DOHH2 (cell line): Measurements from ENCODE around the gene SOX18.

ENCODE experiments used
- H3F3A ChIP-seq: fragments of 200-600 bp; sonication (generic), shearing (Covaris generic); 2 replicates; pipeline ENCODE4 v1.6.0; 2016; ENCODE audit warnings: antibody characterized with exemption, mild to moderate bottlenecking; ENCODE audit not compliant: control insufficient read depth, insufficient read depth
- H3K27ac ChIP-seq: fragments of 200-600 bp; sonication (generic); 2 replicates; pipeline ENCODE4 v1.5.1; 2014; ENCODE audit warnings: low read depth, mild to moderate bottlenecking, low read length, moderate library complexity
- H3K27me3 ChIP-seq: fragments of 200-600 bp; sonication (generic); 2 replicates; pipeline ENCODE4 v1.6.1; 2014; ENCODE audit warnings: mild to moderate bottlenecking, low read length, mixed read lengths; ENCODE audit not compliant: control insufficient read depth
- H3K36me3 ChIP-seq: fragments of 200-600 bp; sonication (generic); 2 replicates; pipeline ENCODE4 v1.6.1; 2014; ENCODE audit warnings: mild to moderate bottlenecking, low read length, moderate library complexity, mixed read lengths; ENCODE audit not compliant: control insufficient read depth
- H3K4me1 ChIP-seq: fragments of 200-600 bp; sonication (generic); 2 replicates; pipeline ENCODE4 v1.6.1; 2014; ENCODE audit warnings: mild to moderate bottlenecking, low read length, mixed read lengths; ENCODE audit not compliant: control insufficient read depth
- H3K4me2 ChIP-seq: fragments of 200-600 bp; sonication (generic); 2 replicates; pipeline ENCODE4 v1.6.0; 2014; ENCODE audit warnings: mild to moderate bottlenecking, low read length, moderate library complexity
- H3K4me3 ChIP-seq: fragments of 200-600 bp; sonication (generic); 2 replicates; pipeline ENCODE4 v1.5.1; 2014; ENCODE audit warnings: mild to moderate bottlenecking, low read length, mixed read lengths
- H3K79me2 ChIP-seq: fragments of 200-600 bp; sonication (generic); 2 replicates; pipeline ENCODE4 v1.6.1; 2014; ENCODE audit warnings: mild to moderate bottlenecking, low read length, mixed read lengths; ENCODE audit not compliant: control insufficient read depth
- H3K9me2 ChIP-seq: fragments of 200-600 bp; sonication (generic); replicated peaks from 2 replicates; pipeline ENCODE4 v1.6.1; 2014; ENCODE audit warnings: mild to moderate bottlenecking, low read length, mixed read lengths; ENCODE audit not compliant: control insufficient read depth
- H3K9me3 ChIP-seq: fragments of 200-600 bp; sonication (generic); 2 replicates; pipeline ENCODE4 v1.6.1; 2014; ENCODE audit warnings: antibody characterized with exemption, low read length, mixed read lengths; ENCODE audit not compliant: control insufficient read depth, insufficient read depth
- H4K20me1 ChIP-seq: fragments of 200-600 bp; sonication (generic); 2 replicates; pipeline ENCODE4 v1.6.0; 2014; ENCODE audit warnings: low read depth, mild to moderate bottlenecking, antibody characterized with exemption, low read length, moderate library complexity; ENCODE audit not compliant: control insufficient read depth, insufficient read depth
- EZH2phosphoT487 ChIP-seq: fragments of 200-600 bp; sonication (generic); IDR thresholded peaks from 2 replicates; pipeline ENCODE4 v1.6.1; 2017; ENCODE audit warnings: borderline replicate concordance, mild to moderate bottlenecking, antibody characterized with exemption, low read length, moderate library complexity, mixed read lengths
- TF ChIP-seq, protein P1 (sequence below): fragments of 200-600 bp; sonication (generic); IDR thresholded peaks from one replicate; pipeline ENCODE4 v1.5.1; 2014; ENCODE audit warnings: antibody characterized with exemption, mild to moderate bottlenecking, low read depth, low read length; ENCODE audit not compliant: poor library complexity, severe bottlenecking

The SOX18 gene

DNA sequence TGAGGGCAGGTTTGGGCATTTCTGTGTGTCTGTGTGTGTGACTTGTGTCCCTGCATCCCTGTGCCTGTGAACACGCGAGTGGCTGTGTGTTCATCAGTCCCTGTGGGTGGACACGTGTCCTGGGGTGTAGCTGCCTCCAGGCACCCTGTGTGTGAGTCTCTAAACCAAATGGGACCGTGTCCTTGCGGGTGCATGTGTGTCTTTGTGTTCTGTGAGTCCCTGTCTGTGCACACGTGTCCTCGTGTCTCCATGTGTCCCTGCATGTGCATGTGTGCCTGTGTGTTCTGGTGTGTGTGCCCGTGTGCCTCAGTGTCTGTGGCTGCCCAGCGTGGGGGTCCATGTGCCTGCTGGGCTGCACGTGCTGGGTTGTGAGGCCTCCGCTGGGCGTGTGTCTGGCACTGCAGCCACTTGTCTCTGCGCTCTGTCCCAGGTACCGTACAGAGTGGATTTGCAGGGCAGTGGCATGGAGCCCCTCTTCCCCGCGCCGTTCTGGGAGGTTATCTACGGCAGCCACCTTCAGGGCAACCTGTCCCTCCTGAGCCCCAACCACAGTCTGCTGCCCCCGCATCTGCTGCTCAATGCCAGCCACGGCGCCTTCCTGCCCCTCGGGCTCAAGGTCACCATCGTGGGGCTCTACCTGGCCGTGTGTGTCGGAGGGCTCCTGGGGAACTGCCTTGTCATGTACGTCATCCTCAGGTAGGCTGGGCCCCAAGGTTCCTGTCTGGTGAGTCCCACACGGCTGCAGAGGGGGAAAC, 43.0 kb upstream of the SOX18 start:
- no peaks in the 10 kb centered on the region for H3K36me3 ChIP-seq
- peaks cover 12% of the 10 kb centered on the region; the same call in 1 of the 2 replicates for H3K9me3 ChIP-seq
- H3K27ac ChIP-seq, result no peak overlapping the region
- no peaks in the 10 kb centered on the region for H3K79me2 ChIP-seq
- H4K20me1 ChIP-seq, result no peaks in the 10 kb centered on the region
- no peaks in the 10 kb centered on the region for H3K4me1 ChIP-seq
- no peak overlapping the region for H3K4me3 ChIP-seq
- peaks cover 3% of the 10 kb centered on the region; the same call in 1 of the 2 replicates for H3K27me3 ChIP-seq
- H3K9me2 ChIP-seq, result no peaks in the 10 kb centered on the region
- H3K4me2 ChIP-seq, result no peak overlapping the region
- no peaks in the 10 kb centered on the region for H3F3A ChIP-seq
- TF ChIP-seq, protein P1, sequence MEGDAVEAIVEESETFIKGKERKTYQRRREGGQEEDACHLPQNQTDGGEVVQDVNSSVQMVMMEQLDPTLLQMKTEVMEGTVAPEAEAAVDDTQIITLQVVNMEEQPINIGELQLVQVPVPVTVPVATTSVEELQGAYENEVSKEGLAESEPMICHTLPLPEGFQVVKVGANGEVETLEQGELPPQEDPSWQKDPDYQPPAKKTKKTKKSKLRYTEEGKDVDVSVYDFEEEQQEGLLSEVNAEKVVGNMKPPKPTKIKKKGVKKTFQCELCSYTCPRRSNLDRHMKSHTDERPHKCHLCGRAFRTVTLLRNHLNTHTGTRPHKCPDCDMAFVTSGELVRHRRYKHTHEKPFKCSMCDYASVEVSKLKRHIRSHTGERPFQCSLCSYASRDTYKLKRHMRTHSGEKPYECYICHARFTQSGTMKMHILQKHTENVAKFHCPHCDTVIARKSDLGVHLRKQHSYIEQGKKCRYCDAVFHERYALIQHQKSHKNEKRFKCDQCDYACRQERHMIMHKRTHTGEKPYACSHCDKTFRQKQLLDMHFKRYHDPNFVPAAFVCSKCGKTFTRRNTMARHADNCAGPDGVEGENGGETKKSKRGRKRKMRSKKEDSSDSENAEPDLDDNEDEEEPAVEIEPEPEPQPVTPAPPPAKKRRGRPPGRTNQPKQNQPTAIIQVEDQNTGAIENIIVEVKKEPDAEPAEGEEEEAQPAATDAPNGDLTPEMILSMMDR, result no peak
- TF ChIP-seq EZH2phosphoT487, result no peak

- TF ChIP-seq, protein P1, result no peak
- TF ChIP-seq EZH2phosphoT487, result no peak
- H3K9me3 ChIP-seq, result peaks cover 11% of the 10 kb centered on the region; the same call in 1 of the 2 replicates
- no peaks in the 10 kb centered on the region for H3F3A ChIP-seq
- H3K4me2 ChIP-seq, result no peak overlapping the region
- no peak overlapping the region for H3K27ac ChIP-seq
- no peaks in the 10 kb centered on the region for H3K9me2 ChIP-seq
- no peaks in the 10 kb centered on the region for H3K79me2 ChIP-seq
- no peaks in the 10 kb centered on the region for H3K4me1 ChIP-seq
- H3K36me3 ChIP-seq, result no peaks in the 10 kb centered on the region
- peaks cover 3% of the 10 kb centered on the region; the same call in 1 of the 2 replicates for H3K27me3 ChIP-seq
- H3K4me3 ChIP-seq, result no peak overlapping the region
- H4K20me1 ChIP-seq, result no peaks in the 10 kb centered on the region
These were observed 42.3 kb upstream of the SOX18 start for GRCh38 chr20:64091770-64092169.

DNA sequence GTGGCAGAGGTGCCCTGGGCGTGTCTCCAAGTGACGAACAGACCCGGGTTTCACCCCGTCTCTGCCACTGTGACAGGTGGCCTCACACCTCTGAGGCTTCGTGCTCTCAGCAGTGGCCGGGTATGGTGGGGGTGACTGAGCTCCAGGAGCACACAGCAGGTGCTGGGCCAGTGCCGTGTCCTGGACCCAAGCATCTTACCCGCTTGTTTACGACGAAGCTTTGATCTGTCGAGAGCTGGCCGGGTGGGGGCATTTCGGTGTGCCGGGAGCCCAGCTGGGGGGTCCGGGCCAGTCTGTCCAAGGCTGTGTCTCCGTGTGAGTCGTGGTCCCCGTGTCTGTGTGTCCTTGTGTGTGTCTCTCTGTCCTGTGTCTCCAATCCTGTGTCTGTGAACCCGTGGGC, 41.9 kb upstream of the SOX18 start:
- Histone ChIP-seq H3K36me3 (no peaks in the 10 kb centered on the region), H3K4me3 (no peak overlapping the region), H4K20me1 (no peaks in the 10 kb centered on the region), H3K9me3 (peaks cover 9% of the 10 kb centered on the region; the same call in 1 of the 2 replicates), H3F3A (no peaks in the 10 kb centered on the region), H3K27ac (no peak overlapping the region), H3K4me2 (no peak overlapping the region), H3K4me1 (no peaks in the 10 kb centered on the region), H3K27me3 (peaks cover 3% of the 10 kb centered on the region; the same call in 1 of the 2 replicates), H3K79me2 (no peaks in the 10 kb centered on the region), H3K9me2 (no peaks in the 10 kb centered on the region)
- TF ChIP-seq, protein P1, result no peak
- TF ChIP-seq EZH2phosphoT487, result no peak
